ENCODE measurements around the gene ACAP1.
A peak's percentile ranks its signal among the peaks of the same experiment; 100 is the strongest.

ACAP1 gene, protein sequence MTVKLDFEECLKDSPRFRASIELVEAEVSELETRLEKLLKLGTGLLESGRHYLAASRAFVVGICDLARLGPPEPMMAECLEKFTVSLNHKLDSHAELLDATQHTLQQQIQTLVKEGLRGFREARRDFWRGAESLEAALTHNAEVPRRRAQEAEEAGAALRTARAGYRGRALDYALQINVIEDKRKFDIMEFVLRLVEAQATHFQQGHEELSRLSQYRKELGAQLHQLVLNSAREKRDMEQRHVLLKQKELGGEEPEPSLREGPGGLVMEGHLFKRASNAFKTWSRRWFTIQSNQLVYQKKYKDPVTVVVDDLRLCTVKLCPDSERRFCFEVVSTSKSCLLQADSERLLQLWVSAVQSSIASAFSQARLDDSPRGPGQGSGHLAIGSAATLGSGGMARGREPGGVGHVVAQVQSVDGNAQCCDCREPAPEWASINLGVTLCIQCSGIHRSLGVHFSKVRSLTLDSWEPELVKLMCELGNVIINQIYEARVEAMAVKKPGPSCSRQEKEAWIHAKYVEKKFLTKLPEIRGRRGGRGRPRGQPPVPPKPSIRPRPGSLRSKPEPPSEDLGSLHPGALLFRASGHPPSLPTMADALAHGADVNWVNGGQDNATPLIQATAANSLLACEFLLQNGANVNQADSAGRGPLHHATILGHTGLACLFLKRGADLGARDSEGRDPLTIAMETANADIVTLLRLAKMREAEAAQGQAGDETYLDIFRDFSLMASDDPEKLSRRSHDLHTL

DNA sequence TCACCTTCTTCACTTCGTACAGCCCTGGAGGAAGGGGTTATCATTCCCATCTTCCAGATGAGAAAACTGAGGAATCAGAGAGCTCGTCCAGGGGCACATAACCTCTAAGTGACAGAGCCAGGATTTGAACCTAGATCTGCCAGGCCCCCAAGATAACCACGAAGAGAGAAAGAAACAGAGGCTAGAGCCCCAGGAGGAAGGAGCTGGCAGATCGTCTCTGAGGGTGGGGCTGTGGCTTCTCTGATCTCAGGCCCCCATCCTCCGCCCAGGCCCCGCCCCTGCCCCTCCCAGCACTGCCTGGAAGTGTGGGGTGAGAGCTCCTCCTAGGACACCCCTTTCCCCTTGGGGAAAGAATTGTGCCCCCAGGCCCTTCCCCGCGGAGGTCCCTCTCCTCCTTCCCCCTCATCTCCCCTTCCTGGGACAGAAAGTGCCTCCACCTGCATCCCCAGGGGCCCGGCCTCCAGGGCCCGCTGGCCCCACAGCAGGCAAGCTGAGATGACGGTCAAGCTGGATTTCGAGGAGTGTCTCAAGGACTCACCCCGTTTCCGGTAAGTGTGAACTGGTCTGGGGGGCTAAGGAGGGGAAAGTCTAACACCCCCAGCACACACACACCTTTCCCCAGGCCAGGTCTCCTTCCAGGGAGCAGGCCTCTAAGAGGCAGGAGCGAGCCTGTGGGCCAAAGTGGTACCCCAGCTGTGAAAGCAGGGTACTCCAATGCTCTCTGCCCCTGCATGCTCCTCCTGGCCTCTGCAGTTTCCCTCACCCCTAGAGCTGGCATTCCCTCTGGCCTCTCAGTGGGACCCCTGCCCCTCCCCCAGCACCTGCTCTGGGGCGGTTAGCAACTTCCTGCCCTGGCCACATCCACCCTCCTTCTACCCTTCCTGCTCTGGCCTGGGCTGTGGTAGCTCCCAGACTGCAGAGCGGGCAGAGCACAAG lies at the start of gene ACAP1:
ACAP1 (plus strand) TSS at position 290 of the 936 bp plus-strand sequence; CDS start at position 496, 206 bp downstream.
- H3K36me3 ChIP-seq (ENCODE audit: control insufficient read depth, insufficient read depth, low read length) = no peaks in the 10 kb centered on the region
- peak within 1 kb of the TSS; percentile 12 for H3K9ac ChIP-seq (ENCODE audit: low read length)
- no peaks in the 10 kb centered on the region for H3K9me3 ChIP-seq (ENCODE audit: control insufficient read depth, low read length)
- no peaks in the 10 kb centered on the region for H3K4me1 ChIP-seq (ENCODE audit: control insufficient read depth, insufficient read depth, low read length)
- H3K27me3 ChIP-seq (ENCODE audit: control insufficient read depth, insufficient read depth, low read length) = peaks cover 11% of the 10 kb centered on the region
- no peak within 1 kb of the TSS for H3K4me3 ChIP-seq (ENCODE audit: low read length)

DNA sequence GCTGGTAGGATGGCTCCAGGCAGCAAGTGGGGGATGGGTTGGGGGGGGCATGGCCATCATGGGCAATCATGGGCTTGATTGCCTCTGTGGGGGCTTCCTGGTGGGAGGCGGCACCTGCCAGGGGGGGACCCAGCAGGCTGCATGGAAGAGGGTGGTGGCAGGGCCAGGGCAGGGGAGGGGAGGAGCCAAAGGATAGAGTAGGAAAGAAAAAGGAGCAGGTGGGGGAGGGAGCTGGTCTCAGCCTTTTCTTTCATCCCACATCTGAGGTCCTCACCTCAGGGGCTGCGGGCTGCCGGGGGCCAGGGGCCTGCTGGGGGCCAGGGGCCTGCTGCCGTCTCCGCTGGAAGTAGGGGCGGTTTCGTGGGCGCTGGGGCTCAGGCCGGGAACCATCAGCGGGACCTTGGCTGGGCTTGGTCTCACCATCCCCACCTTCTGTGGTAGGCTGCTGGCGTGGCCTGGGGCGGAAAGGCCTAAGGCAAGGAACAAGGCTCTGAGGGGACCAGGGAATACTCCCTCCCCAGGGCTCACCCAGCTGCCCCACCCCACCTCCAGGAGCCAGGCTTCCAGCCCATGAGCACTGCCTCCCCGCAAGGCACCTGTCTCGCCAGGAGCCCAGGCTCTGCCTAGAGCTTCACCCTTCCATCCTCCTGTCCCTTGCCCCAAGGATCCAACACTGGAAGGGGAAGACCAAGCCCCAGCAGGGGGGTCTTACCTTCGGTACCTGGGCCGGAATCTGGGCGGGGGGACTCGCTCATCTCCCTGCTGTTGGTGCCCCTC lies 46.9 kb upstream of the ACAP1 start:
- H3K27me3 ChIP-seq (ENCODE audit: control insufficient read depth, insufficient read depth, low read length) = peaks cover 16% of the 10 kb centered on the region

DNA sequence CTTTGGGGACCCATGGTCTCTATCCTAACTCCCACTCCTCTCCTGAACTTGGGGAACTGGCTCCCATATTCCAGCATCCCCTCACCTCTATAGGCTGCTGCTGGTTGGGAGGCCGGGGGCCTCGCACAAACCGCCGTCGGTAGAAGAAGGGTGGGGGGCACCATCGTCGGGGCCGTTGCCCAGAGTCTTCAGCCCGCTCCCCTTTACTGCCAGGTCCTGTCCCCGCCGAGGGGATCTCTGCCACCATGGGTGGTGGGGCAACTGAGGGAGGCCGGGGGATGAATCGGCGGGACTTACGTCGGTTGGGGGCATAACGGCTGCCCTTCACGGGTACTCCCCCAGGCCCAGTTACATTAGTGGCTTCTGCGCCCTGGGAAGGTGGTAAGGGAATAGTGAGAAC lies 46.2 kb upstream of the ACAP1 start:
- no peaks in the 10 kb centered on the region for H3K36me3 ChIP-seq (ENCODE audit: control insufficient read depth, insufficient read depth, low read length)
- no peaks in the 10 kb centered on the region for H3K9me3 ChIP-seq (ENCODE audit: control insufficient read depth, low read length)
- no peak overlapping the region for H3K4me3 ChIP-seq (ENCODE audit: low read length)
- no peak overlapping the region for H3K9ac ChIP-seq (ENCODE audit: low read length)
- H3K27me3 ChIP-seq (ENCODE audit: control insufficient read depth, insufficient read depth, low read length) = peaks cover 14% of the 10 kb centered on the region
- H3K4me1 ChIP-seq (ENCODE audit: control insufficient read depth, insufficient read depth, low read length) = peaks cover 9% of the 10 kb centered on the region

More for the DNA sequence above, 46.9 kb upstream of the ACAP1 start:
- no peak overlapping the region for H3K9ac ChIP-seq (ENCODE audit: low read length)
- no peaks in the 10 kb centered on the region for H3K9me3 ChIP-seq (ENCODE audit: control insufficient read depth, low read length)
- peaks cover 5% of the 10 kb centered on the region for H3K4me1 ChIP-seq (ENCODE audit: control insufficient read depth, insufficient read depth, low read length)
- no peaks in the 10 kb centered on the region for H3K36me3 ChIP-seq (ENCODE audit: control insufficient read depth, insufficient read depth, low read length)
- H3K4me3 ChIP-seq (ENCODE audit: low read length) = no peak overlapping the region

DNA sequence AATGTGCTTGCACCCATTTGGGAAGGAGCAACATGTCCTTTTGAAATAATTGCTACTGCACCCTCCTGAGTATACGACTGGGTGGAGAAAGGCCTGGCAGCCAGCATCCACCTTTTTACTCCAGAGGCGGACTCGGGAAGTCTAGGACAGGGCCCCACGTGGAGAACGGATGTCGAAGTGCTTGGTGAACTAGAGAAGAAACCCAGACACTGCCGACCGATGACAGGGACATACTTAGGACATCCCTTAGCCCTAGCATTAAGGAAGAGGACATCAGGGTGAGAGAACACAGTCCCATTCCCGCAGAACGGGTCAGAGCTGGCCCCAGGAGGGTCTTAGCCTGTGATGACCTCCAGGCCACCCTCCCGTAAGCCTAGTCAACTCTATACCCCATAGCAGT lies 45.6 kb upstream of the ACAP1 start:
- no peak overlapping the region for H3K9ac ChIP-seq (ENCODE audit: low read length)
- H3K27me3 ChIP-seq (ENCODE audit: control insufficient read depth, insufficient read depth, low read length) = peaks cover 14% of the 10 kb centered on the region
- peaks cover 12% of the 10 kb centered on the region for H3K4me1 ChIP-seq (ENCODE audit: control insufficient read depth, insufficient read depth, low read length)
- no peaks in the 10 kb centered on the region for H3K9me3 ChIP-seq (ENCODE audit: control insufficient read depth, low read length)
- no peak overlapping the region for H3K4me3 ChIP-seq (ENCODE audit: low read length)
- H3K36me3 ChIP-seq (ENCODE audit: control insufficient read depth, insufficient read depth, low read length) = no peaks in the 10 kb centered on the region

DNA sequence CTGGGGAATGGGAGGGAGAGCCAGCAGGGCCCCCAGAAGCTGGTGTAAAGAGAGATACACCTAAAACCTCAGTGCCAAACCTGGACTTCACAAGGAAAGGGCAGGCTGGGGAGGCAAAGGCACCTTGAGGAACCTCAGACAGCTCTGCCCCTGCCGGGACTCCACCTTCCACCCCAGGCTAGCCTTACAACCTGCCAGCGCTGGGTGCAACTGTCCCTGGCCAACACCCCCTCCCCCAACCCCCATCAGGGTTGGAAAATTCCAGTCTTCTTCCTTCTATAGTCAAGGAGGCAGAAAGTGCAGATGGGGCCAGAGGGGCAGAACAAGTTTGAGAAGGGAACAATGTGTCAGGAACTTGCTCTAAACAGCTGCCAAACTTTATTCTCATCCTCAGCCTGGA lies 44.1 kb upstream of the ACAP1 start:
- no peaks in the 10 kb centered on the region for H3K9me3 ChIP-seq (ENCODE audit: control insufficient read depth, low read length)

DNA sequence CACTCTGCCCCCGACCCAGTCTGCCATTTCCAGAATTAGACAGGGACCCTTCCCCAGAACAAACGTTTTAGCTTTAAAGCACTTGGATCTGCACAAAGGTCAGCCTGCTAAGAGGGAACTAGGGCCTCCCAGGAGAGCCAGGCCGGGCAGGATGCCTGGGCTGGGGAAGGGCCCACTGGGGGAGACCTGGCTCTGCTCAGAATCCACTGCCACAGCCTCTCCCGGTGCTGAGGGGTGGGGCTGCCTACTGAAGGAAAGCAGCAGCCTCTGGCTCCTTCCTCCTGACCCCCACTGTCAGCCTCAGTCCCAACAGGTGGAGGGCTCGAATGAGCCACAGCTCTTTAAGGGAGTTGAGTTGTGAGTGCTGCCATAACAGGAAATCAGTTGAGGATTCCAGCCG lies 43.6 kb upstream of the ACAP1 start:
- no peaks in the 10 kb centered on the region for H3K36me3 ChIP-seq (ENCODE audit: control insufficient read depth, insufficient read depth, low read length)
- no peaks in the 10 kb centered on the region for H3K9me3 ChIP-seq (ENCODE audit: control insufficient read depth, low read length)
- peaks cover 19% of the 10 kb centered on the region for H3K27me3 ChIP-seq (ENCODE audit: control insufficient read depth, insufficient read depth, low read length)
- peaks cover 19% of the 10 kb centered on the region for H3K4me1 ChIP-seq (ENCODE audit: control insufficient read depth, insufficient read depth, low read length)
- H3K9ac ChIP-seq (ENCODE audit: low read length) = no peak overlapping the region
- no peak overlapping the region for H3K4me3 ChIP-seq (ENCODE audit: low read length)

More for the DNA sequence above, 44.1 kb upstream of the ACAP1 start:
- H3K27me3 ChIP-seq (ENCODE audit: control insufficient read depth, insufficient read depth, low read length) = peaks cover 19% of the 10 kb centered on the region
- H3K36me3 ChIP-seq (ENCODE audit: control insufficient read depth, insufficient read depth, low read length) = no peaks in the 10 kb centered on the region
- H3K4me3 ChIP-seq (ENCODE audit: low read length) = no peak overlapping the region
- H3K4me1 ChIP-seq (ENCODE audit: control insufficient read depth, insufficient read depth, low read length) = peaks cover 19% of the 10 kb centered on the region
- H3K9ac ChIP-seq (ENCODE audit: low read length) = no peak overlapping the region

DNA sequence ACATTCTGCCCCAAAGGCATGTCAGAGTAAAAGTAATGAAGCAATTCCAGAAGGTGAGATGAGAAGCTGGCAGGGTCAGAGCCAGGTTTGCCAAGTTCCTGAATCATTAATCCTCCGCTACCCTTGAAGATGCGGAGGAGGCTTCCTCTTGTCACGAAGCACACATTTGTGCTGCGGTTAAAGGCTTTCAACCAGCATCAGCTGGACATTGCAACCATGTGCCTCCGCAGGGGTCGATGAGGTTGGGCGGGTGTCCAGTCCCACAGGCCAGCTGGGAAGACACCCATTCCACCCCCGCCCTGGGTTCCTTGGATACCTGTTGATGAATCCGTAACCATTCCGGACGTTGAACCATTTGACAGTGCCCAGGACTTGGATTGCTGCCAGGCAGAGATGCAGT lies 43.2 kb upstream of the ACAP1 start:
- H3K9me3 ChIP-seq (ENCODE audit: control insufficient read depth, low read length) = no peaks in the 10 kb centered on the region
- peaks cover 19% of the 10 kb centered on the region for H3K4me1 ChIP-seq (ENCODE audit: control insufficient read depth, insufficient read depth, low read length)
- H3K27me3 ChIP-seq (ENCODE audit: control insufficient read depth, insufficient read depth, low read length) = peaks cover 19% of the 10 kb centered on the region
- no peak overlapping the region for H3K9ac ChIP-seq (ENCODE audit: low read length)
- no peaks in the 10 kb centered on the region for H3K36me3 ChIP-seq (ENCODE audit: control insufficient read depth, insufficient read depth, low read length)
- H3K4me3 ChIP-seq (ENCODE audit: low read length) = no peak overlapping the region

DNA sequence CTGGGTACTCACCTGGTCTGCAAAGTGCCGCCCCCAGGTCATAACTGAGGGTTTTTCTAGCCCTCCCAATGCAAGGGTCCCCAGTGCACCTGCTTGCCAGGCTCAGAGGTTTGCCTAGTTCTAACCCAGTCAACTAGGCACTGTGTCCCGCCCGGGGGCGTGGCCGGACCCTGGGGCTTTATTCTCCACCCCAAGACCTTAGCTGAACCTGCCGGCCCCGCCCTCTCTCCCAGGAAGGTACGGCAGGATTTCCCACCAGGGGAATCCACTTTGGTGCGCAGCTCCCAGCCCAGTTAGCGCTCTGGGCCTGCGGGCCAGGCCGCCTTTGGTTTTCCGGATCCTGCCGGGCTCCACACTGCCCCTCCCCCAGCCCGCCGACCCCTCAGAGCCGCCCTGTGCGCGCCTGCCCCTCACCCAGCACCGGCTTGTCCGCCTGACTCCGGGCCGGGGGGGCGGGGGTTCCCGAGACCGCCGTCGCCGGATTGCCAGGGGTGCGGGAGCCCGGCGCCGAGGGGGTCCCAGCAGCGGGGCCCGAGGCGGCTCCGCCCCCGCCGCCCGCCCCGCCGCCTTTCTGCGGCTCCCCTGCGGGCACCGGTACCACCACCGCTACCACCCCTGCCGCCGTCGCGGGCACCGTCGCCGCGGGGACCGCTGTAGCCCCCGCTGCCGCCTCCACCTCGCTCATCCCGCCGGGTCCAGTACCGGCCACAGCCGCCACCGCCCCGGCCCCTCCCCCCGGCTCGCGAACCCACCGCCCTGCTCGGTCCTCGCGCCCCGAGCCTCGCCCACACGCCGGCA lies 42.3 kb upstream of the ACAP1 start:
- Histone ChIP-seq H3K9me3 (ENCODE audit: control insufficient read depth, low read length) (no peaks in the 10 kb centered on the region), H3K9ac (ENCODE audit: low read length) (no peak overlapping the region), H3K27me3 (ENCODE audit: control insufficient read depth, insufficient read depth, low read length) (peaks cover 19% of the 10 kb centered on the region), H3K4me1 (ENCODE audit: control insufficient read depth, insufficient read depth, low read length) (peaks cover 19% of the 10 kb centered on the region), H3K36me3 (ENCODE audit: control insufficient read depth, insufficient read depth, low read length) (no peaks in the 10 kb centered on the region), H3K4me3 (ENCODE audit: low read length) (no peak overlapping the region)

DNA sequence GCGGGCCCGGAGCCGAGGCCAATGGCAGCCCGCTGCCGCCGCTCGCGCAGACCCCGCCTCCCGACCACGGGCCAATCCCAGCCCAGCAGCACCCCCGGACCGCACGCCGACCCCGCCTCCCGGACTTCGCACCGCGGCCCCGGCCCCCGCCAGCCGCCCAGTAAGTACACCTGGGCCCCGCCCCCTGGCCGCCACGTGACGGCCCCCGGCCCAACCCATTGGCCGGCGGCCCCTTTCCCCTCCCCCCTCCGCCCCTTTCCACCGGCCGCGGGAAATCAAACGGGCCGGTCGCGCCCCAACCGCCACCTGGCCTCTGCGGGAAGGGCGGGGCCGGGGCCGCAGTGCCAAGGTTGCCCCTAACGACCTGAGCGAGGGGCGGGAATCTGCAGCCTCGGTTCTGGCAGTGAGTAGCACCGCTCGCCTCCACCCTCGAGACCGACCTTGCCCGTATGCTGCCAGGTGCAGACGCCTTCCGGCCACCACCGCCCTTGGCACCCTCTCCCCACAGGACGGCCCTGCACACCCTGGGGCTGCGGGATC lies 41.6 kb upstream of the ACAP1 start, which contains the start of gene YBX2:
YBX2 (minus strand) TSS at position 26 of the 540 bp plus-strand sequence. CDS start 139 bp downstream, outside the sequence.
- no peaks in the 10 kb centered on the region for H3K36me3 ChIP-seq (ENCODE audit: control insufficient read depth, insufficient read depth, low read length)
- peaks cover 19% of the 10 kb centered on the region for H3K27me3 ChIP-seq (ENCODE audit: control insufficient read depth, insufficient read depth, low read length)
- H3K4me3 ChIP-seq (ENCODE audit: low read length) = no peak within 1 kb of the TSS
- H3K9me3 ChIP-seq (ENCODE audit: control insufficient read depth, low read length) = no peaks in the 10 kb centered on the region
- no peak within 1 kb of the TSS for H3K9ac ChIP-seq (ENCODE audit: low read length)
- H3K4me1 ChIP-seq (ENCODE audit: control insufficient read depth, insufficient read depth, low read length) = peaks cover 19% of the 10 kb centered on the region
